HepG2 (cell line): ENCODE results near the gene MAN1A1. TPM values are rescaled to one million over a fixed set of nuclear protein-coding genes. Genes with fewer than 3 reads are reported as not detected.

Source experiments
- ASH2L ChIP-seq: fragments of 300-600, 200-600 bp; sonication (generic); IDR thresholded peaks from 2 replicates; pipeline ENCODE4 v1.7.0; 2017; ENCODE audit warnings: low read depth, mild to moderate bottlenecking, moderate library complexity, mixed read lengths, low read length; ENCODE audit not compliant: insufficient read length
- BRF2 ChIP-seq: sonication (generic); formaldehyde crosslinking; IDR thresholded peaks from 2 replicates; pipeline ENCODE4 v1.8.1; 2022; ENCODE audit warnings: mild to moderate bottlenecking, missing genetic modification reagents
- CC2D1A ChIP-seq: sonication (generic); formaldehyde crosslinking; IDR thresholded peaks from 2 replicates; pipeline ENCODE4 v1.8.1; 2023; ENCODE audit warnings: mild to moderate bottlenecking, missing genetic modification reagents
- CEBPB ChIP-seq: IDR thresholded peaks from 2 replicates; pipeline ENCODE4 v1.6.1; 2011; ENCODE audit warnings: low read depth, low read length, improper control_type of control experiment, borderline replicate concordance
- ELK4 ChIP-seq: sonication (generic); formaldehyde crosslinking; IDR thresholded peaks from 2 replicates; pipeline ENCODE4 v1.9.0; 2021; ENCODE audit warnings: missing genetic modification reagents, borderline replicate concordance
- KDM5B ChIP-seq: sonication (generic); formaldehyde crosslinking; IDR thresholded peaks from 2 replicates; pipeline ENCODE4 v1.4.0; 2020; ENCODE audit warnings: missing genetic modification reagents, mild to moderate bottlenecking, borderline replicate concordance
- MAFF ChIP-seq: IDR thresholded peaks from 2 replicates; pipeline ENCODE4 v1.6.1; 2011; ENCODE audit warnings: low read depth, low read length, improper control_type of control experiment
- MEIS2 ChIP-seq: sonication (generic); formaldehyde crosslinking; IDR thresholded peaks from 2 replicates; pipeline ENCODE4 v1.9.0; 2021; ENCODE audit warnings: mild to moderate bottlenecking, missing genetic modification reagents
- NFE2L1 ChIP-seq: sonication (generic); formaldehyde crosslinking; IDR thresholded peaks from 2 replicates; pipeline ENCODE4 v1.4.0; 2020; ENCODE audit warnings: missing genetic modification reagents, mild to moderate bottlenecking, borderline replicate concordance
- RXRB ChIP-seq: IDR thresholded peaks from 2 replicates; pipeline ENCODE4 v1.6.1; 2016; ENCODE audit warnings: borderline replicate concordance, missing genetic modification reagents, missing compliant biosample characterization
- SMAD1 ChIP-seq: sonication (generic); formaldehyde crosslinking; IDR thresholded peaks from 2 replicates; pipeline ENCODE4 v1.4.0; 2020; ENCODE audit warnings: missing genetic modification reagents, low read depth, mild to moderate bottlenecking, borderline replicate concordance
- SMAD9 ChIP-seq: sonication (generic); formaldehyde crosslinking; IDR thresholded peaks from 2 replicates; pipeline ENCODE4 v1.5.1; 2020; ENCODE audit warnings: mild to moderate bottlenecking, missing genetic modification reagents
- ZBED4 ChIP-seq: sonication (generic); formaldehyde crosslinking; IDR thresholded peaks from 2 replicates; pipeline ENCODE4 v1.4.0; 2020; ENCODE audit warnings: missing genetic modification reagents, borderline replicate concordance
- ZBTB49 ChIP-seq: sonication (generic); formaldehyde crosslinking; IDR thresholded peaks from 2 replicates; pipeline ENCODE4 v1.4.0; 2020; ENCODE audit warnings: missing genetic modification reagents, borderline replicate concordance
- ZFAT ChIP-seq: sonication (generic); formaldehyde crosslinking; conservative IDR thresholded peaks from 2 replicates; pipeline ENCODE4 v1.8.1; 2023; ENCODE audit warnings: missing genetic modification reagents, inconsistent platforms
- ZNF121 ChIP-seq: sonication (generic); formaldehyde crosslinking; IDR thresholded peaks from 2 replicates; pipeline ENCODE4 v1.5.0; 2020; ENCODE audit warnings: mild to moderate bottlenecking, missing genetic modification reagents
- ZNF17 ChIP-seq: sonication (generic); formaldehyde crosslinking; IDR thresholded peaks from 2 replicates; pipeline ENCODE4 v1.5.0; 2020; ENCODE audit warnings: mild to moderate bottlenecking, missing genetic modification reagents
- ZNF205 ChIP-seq: IDR thresholded peaks from 2 replicates; pipeline ENCODE4 v1.6.1; 2018; ENCODE audit warnings: missing biosample characterization, missing genetic modification reagents
- ZNF296 ChIP-seq: sonication (generic); formaldehyde crosslinking; conservative IDR thresholded peaks from 2 replicates; pipeline ENCODE4 v1.5.0; 2020; ENCODE audit warnings: mild to moderate bottlenecking, missing genetic modification reagents
- ZNF329 ChIP-seq: sonication (generic); formaldehyde crosslinking; IDR thresholded peaks from 2 replicates; pipeline ENCODE4 v1.9.0; 2021; ENCODE audit warnings: low read depth, mild to moderate bottlenecking, missing genetic modification reagents
- ZNF446 ChIP-seq: sonication (generic); formaldehyde crosslinking; IDR thresholded peaks from 2 replicates; pipeline ENCODE4 v1.5.0; 2020; ENCODE audit warnings: mild to moderate bottlenecking, missing genetic modification reagents
- ZNF678 ChIP-seq: sonication (generic); formaldehyde crosslinking; IDR thresholded peaks from 2 replicates; pipeline ENCODE4 v1.4.0; 2020; ENCODE audit warnings: mild to moderate bottlenecking, missing genetic modification reagents
- polyA plus RNA-seq, 8 experiments: library from polyadenylated mRNA; depleted of rRNA in 3 of 8; stranded (reverse) in 7 of 8; unstranded in 1 of 8; fragments of >200 nt; fragmentation: Illumina TruSeq in 4 of 8; extraction: Trizol in 4 of 8; gene quantifications; 2 replicates each; pipeline versions ENCODE4 v1.2.1 to v1.2.3, GENCODE V29; 2011 to 2016; ENCODE audit warnings: low read depth in 4 of 8, missing spikeins in 1 of 8, mixed read lengths in 1 of 8; ENCODE audit not compliant: insufficient read depth in 1 of 8
- total RNA-seq, 5 experiments: library from RNA; depleted of rRNA; stranded (reverse); fragments of >200 nt; fragmentation: Illumina TruSeq; extraction: Trizol; gene quantifications; 2 replicates each; pipeline ENCODE4 v1.2.3, GENCODE V29; 2016; ENCODE audit warnings: low read depth in 1 of 5

MAN1A1 gene
- total and polyA plus RNA-seq, 2 of the 13 experiments (the other 11 are each of a cell fraction or from before 2014, with no cell fraction given) = 156 to 236 TPM

DNA sequence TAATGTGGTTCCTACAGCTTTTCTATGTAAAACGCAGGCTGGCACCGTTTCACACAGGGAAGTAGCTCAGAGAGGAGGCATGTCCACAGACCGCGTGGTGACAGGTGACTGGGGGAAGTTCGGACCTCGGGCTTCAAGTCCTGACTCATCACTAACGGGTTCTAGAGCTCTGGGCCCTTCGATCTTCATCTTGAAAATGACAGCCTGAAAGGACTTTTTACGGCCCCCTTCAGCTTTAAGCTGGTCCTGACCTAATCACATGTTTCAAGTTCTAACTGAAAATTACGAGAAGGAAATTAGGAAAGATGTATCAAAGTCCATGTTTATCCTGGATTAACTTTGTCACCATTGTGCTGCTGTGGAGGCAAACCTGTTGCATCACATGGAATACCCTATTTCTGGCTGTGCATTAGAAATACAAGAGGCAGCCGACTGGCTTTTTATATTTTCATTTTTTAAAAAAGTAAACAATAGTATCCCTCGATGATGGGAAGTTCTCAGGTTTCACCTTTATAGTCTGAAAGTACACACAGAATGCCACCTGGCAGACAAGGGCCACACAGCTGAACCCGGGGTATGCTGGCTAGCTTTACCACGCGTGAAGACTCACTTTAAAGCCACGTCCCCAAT lies 2.0 kb downstream of the MAN1A1 start (continued):
- TF ChIP-seq ZBTB49 (CRISPR knock-in tag) (no peak), ZFAT (CRISPR knock-in tag) (no peak), ZNF17 (CRISPR knock-in tag) (no peak), RXRB (CRISPR knock-in tag) (peak; percentile 92), ZNF205 (CRISPR knock-in tag) (peak; percentile 63; the same call in 1 of the 2 replicates), CC2D1A (CRISPR knock-in tag) (no peak), BRF2 (CRISPR knock-in tag) (no peak), ZNF446 (0 out of 2 replicates have a peak, but pooled peaks have one; percentile 25), ZNF329 (CRISPR knock-in tag) (no peak), MEIS2 (CRISPR knock-in tag) (0 out of 2 replicates have a peak, but pooled peaks have one; percentile 43), CEBPB (peak; percentile 98), ZNF121 (CRISPR knock-in tag) (no peak; the same call in 1 of the 2 replicates), ASH2L (peak; percentile 51), ZNF678 (CRISPR knock-in tag) (no peak), ZNF296 (CRISPR knock-in tag) (no peak), MAFF (peak; percentile 80), ZBED4 (0 out of 2 replicates have a peak, but pooled peaks have one; percentile 19), SMAD1 (CRISPR knock-in tag) (no peak), SMAD9 (CRISPR knock-in tag) (no peak), KDM5B (CRISPR knock-in tag) (no peak), ELK4 (CRISPR knock-in tag) (no peak), NFE2L1 (CRISPR knock-in tag) (no peak)
